Measurements from ENCODE around the gene FOXL3.
"Not testable (repeated sequence)": the region's sequence is repeated elsewhere in the genome, so short reads cannot be mapped to it uniquely, and the experiment has no call there.

FOXL3 gene

GRCh38 chr7:289756-290553 lies at the start of gene FOXL3:
Gene FOXL3, plus strand, starts transcription at chr7:290170. Its CDS starts 0 bp downstream, at chr7:290170.
- no peak for DNase-seq

- DNase-seq = no peak
Observed at GRCh38 chr7:240887-241421, 49.0 kb upstream of the FOXL3 start.

GRCh38 chr7:241513-241912 lies 48.5 kb upstream of the FOXL3 start:
- no peak for DNase-seq

- not testable (repeated sequence) for DNase-seq
Observed at GRCh38 chr7:242826-243579, 47.0 kb upstream of the FOXL3 start.

DNA sequence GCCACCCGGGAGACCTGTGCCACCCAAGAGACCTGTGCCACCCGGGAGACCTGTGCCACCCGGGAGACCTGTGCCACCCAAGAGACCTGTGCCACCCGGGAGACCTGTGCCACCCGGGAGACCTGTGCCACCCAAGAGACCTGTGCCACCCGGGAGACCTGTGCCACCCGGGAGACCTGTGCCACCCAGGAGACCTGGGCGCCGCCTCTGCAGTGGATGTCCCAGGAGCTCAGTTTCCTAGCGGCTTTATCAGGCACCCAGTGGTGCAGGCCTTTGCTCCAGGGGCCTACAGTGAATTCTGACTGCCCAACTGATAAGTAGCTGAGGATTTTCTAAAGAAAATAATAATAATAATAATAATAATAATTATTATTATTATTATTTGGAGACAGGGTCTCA lies 46.4 kb upstream of the FOXL3 start:
- not testable (repeated sequence) for DNase-seq

GRCh38 chr7:244974-245373 lies 45.0 kb upstream of the FOXL3 start:
- no peak for DNase-seq

GRCh38 chr7:245574-246295 lies 44.2 kb upstream of the FOXL3 start:
- DNase-seq = no peak

DNA sequence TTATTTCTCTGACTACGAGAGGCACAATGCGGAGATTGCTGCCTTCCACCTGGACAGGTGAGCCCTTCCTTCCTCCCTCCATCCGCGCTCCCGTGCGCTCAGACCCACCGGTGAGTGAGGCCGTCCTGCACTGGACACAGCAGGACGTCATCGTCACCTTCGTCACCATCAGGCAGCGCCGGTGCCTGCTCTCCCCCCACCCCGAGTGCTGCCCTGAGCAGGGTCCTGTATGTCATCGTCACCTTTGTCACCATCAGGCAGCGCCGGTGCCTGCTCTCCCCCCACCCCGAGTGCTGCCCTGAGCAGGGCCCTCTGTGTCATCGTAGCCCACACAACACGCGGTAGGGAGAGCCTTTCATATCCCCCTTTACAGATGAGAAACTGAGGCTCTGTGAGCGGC lies 43.5 kb upstream of the FOXL3 start:
- no peak for DNase-seq

GRCh38 chr7:247181-247580 lies 42.8 kb upstream of the FOXL3 start:
- DNase-seq = no peak

DNA sequence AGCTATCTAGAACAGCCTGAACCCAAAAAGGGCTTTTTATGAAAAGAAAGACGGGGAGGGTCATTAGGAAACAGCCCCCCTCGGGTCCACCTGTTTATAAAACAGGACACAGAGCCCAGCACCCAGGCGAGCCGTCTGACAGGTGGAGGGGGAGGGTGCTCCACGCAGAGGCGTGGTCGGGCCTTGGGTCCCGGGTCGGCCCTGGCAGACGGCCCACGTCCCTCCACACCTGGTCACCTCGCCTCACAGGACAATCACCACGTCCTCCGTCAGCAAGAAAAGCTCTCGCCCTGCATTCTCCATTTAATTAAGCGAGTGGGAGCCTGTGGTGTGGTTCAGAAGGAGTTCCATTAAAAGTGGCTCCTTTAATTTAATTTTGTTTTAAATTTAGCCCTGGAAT lies 42.3 kb upstream of the FOXL3 start:
- DNase-seq = no peak

DNA sequence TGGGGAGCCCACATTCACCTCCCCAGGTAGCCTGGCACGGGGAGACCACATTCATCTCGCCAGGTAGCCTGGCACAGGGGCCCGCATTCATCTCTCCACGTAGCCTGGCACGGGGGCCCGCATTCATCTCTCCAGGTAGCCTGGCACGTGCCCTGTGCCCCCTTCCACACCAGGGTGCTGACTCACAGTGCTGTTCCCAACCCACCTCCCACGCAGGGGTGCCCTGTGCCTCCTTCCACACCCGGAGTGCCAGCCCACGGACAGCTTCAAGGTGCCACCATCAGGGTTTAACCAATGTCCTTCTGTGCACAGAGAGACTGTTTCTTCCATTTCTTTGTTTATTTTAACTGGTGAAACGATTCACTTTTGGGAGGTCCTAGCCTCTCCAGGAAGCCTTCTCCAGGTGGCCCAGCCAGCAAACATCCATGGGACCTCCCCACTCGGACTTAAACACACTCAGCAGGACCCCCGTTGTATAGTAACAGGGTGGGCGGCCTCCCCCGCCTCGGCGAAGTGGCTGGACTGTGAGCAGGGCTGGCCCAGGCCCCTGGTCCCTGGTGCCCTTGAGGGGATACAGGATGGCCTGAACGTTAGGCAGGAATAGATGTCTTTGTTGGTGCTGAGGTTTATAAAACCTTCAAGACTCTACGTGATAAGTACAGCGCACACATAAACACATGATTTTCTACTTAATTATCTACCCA lies 41.1 kb upstream of the FOXL3 start:
- no peak for DNase-seq

- no peak for DNase-seq
Observed at GRCh38 chr7:249989-250388, 40.0 kb upstream of the FOXL3 start.

DNA sequence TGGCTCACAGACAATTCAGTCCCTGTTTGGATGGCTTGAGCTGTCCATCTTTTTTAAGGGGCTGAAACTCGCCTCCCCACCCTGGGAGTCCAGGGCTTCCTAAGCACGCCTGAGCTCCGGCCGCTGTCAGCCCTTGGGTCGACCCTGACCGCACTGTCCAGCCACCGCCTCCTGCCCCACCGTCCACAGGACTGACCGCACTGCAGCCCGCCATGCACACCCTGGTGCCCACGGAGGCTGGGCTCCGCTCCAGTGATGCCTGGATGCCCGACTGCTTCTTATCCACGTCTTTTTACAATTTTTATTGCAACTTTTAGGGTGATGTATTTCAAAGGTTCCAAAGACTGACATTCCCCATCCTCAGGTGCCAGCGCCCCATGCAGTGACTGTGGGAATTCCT lies 39.4 kb upstream of the FOXL3 start:
- DNase-seq = no peak

- DNase-seq = no peak
Observed at GRCh38 chr7:251005-251404, 39.0 kb upstream of the FOXL3 start.

DNA sequence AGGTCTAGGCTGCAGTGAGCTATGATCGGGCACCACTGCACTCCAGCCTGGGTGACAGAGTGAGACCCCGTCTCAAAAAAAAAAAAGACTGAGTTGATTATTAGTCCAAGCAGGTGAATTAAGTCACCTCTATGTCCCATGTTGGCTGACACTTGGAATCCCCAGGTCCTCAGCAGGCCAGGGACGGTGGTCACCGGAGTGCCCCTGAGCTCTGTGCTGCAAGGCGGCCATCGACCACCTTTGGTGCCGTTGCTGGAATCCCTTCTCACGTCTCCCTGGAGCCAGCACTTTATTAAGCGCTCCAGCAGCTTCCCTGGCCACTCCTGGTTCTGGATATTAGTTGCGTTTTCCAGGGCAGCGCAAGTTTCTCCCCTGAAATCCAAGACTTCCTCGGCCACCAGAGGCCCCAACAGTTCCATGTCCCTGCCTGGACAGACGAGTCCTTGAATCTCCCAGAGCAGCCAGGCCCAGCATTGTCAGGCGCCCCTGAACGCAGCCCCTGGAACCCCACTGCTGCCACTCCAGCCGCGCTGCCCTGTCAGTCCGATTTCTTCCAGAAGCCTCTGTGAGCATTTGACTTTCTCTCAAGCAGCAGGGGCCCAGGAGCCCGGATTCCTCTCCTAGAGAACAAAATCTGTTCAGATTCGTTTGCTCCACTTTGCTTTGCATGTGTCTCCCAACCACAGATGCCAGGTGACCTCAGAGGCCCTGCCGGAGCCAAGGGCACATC lies 38.4 kb upstream of the FOXL3 start:
- DNase-seq = no peak

DNA sequence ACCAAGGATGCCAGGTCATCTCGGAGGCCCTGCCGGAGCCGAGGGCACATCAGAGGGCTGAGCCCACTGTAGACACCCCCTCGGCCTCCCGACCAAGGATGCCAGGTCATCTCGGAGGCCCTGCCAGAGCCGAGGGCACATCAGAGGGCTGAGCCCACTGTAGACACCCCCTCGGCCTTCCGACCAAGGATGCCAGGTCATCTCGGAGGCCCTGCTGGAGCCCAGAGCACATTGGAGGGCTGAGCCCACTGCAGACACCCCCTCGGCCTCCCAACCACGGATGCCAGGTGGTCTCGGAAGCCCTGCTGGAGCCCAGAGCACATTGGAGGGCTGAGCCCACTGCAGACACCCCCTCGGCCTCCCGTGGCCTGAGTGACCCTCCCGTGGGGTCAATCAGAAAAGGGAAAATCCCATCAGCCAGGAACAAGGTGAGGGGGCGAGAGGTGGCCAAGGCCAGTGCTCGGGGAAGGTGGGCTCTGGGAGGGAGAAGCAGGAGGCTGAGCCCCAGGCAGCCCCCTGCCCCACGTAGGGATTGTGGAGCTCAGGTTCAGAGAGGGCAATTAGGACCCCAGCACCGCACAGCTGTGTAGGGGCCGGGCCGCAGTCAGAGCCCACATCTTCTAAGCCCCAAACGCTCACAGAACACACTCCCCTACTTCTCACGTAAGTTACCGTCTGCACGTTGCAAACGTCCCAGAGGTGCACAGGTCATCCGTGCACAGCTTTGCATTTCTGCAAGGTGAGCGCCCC lies 37.6 kb upstream of the FOXL3 start:
- DNase-seq = no peak

DNA sequence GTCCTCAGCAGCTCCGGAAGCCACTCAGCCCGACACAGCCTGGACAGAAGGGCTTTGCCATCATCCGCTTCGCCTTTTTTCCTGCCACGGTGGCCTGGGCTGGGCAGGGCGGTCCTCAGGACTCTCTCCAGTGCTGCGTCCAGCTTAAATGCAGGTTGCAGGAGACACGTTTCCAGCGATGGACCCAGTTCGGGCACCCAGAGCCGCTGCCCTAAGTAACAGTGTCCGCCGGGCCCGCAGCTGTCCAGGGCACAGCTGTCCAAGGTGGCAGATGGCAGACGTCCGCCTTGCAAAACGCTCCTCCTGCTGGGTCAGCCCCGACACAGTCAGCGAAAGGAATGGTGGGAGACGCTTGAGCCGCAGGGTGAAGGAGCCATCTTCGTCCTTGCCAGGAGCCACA lies 37.0 kb upstream of the FOXL3 start:
- no peak for DNase-seq

DNA sequence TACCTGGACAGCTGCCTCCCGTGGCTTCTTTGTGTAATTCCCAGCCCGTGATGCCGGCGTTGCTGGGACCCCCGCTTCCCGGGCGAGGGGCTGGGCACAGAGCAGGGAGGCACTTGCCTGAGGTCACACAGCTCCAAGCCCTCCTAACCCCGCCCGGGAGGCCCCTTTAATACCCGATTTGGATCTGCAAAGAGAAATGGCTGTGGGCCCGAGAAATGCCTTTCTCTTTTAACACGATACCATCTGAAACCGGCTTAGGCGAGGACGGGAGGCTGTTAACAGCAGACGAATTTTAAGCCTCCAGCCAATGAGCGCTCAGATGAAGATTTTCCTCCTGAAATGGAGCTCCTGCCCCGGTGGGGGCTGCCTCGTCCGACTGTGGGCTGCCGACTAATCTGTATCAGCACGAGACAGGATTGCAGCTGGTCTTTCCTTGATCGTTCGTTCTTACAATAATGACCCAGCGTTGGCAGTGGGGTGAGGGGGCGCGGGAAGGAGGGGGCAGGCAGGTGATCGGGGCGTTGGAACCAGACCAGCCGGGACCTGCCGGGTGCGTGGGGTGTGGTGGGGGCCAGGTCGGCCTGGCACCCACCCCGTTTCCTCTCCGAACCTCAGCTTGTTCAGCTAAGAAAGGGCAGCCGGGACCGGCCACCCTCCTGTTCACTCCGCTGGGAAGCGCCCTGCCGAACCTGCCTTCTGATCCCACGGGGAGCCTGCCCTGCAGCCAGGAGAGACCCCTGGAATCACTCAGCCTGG lies 36.2 kb upstream of the FOXL3 start:
- no peak for DNase-seq

DNA sequence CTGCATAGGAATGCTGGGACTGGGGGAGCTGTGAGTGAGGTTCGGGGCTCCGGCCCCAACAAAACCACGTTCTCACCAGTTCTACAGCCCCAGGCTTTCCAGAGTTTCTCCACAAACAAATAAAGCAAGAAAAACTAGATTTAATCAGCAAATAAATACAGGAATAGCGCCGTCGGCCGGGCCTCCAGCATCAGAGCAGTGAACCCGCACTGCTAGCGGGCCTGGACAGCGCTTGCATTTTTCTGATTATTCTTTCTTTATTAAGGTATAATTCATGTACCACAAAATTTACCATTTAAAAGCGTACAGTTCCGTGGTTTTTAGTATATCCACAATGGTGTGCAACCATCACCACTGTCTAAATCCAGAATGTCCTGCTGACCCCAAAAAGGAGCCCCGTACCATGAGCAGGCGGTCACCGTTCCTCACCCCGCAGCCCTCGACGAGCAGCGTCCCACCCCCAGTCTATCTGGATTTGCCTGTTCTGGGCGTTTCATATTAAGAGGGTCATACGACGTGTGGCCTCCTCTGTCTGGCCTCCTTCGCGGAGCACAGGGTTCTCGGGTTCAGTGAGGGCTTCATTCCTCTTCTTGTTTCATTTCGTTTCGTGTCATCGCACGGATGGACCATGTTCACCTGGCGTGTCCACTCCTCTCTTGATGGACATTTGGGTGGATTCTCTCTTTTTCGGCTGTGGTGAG lies 35.5 kb upstream of the FOXL3 start:
- DNase-seq = no peak

GRCh38 chr7:255038-255435 lies 34.9 kb upstream of the FOXL3 start:
- no peak for DNase-seq

All from CD4-positive, alpha-beta T cell treated with Interferon gamma for 1 hour (primary cell).